Stimulated activated CD4-positive, alpha-beta T cell treated with anti-CD3 and anti-CD28 coated beads, Interleukin-15, amount 100 ng/mL, for 48 hours (primary cell): ENCODE data around the gene SPAG6.
A peak's percentile ranks its signal among the peaks of the same experiment; 100 is the strongest.
"Not testable (repeated sequence)": the region's sequence is repeated elsewhere in the genome, so short reads cannot be mapped to it uniquely, and the experiment has no call there.

Source experiments
- DNase-seq, 2 donors: peaks; one replicate each; pipeline ENCODE4 v3.0.0-alpha.2; 2020; ENCODE audit warnings: low read depth in 2 of 2

The SPAG6 gene

GRCh38 chr10:22345301-22346095, at the start of gene SPAG6:
SPAG6 (plus strand) TSS chr10:22345496; CDS start chr10:22345612, 116 bp downstream.
- DNase-seq = peak in 1 of 2 donors; percentile 55

DNA sequence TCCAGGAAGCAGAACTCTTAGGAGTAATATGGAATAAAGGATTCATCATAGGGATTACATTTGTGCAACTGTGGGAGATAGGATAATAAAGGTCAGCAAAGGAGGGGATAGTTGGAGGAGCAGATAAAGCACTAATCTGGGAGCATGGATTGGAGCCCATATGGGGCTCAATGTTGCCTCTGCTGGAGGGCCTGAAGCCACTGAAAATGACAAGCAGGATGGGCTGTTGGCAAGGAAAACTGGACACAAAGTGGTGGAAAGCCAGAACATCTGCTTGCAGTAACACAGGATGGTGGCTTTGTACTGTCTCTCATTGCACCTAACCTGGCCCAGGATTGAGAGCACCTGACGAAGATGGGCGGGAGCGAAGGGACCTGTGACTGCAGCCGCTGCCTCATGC, 44.1 kb upstream of the SPAG6 start:
- no peak for DNase-seq

- DNase-seq = no peak
Observed at GRCh38 chr10:22303461-22303860, 41.8 kb upstream of the SPAG6 start.

DNA sequence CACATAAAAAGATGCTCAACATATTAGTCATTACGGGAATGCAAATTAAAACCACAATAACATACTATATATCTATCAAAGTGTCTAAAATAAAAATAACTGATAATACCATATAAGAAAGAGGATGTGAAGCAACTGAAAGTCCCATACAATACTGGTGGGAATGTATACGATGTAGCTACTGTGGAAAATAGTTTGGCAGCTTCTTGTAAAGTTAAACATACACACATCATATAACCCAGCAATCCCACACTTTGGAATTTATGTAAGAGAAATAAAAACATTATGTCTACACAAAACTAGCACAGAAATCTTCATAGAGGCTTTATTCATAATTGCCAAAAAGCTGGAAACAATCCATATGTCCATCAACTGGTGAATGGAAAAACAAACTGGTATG, 39.6 kb upstream of the SPAG6 start:
- no peak for DNase-seq

DNA sequence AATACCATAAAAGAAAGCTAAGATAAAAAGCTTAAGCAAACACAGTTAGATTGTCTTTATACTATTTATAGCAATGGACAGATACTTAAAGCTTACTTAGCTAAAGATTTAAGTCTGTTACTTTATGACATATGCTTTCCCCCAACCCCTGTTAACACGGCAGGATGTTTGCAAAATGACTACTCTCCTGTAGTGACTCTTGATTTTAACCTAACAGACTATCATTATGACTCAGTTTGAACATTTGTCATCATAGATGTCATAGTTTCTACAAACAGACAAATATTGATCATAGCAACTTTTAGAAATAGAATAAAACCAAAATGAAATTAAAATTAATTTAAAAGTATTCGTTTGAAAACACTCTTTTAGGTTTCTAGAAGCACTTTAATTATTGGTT, 36.9 kb upstream of the SPAG6 start:
- DNase-seq = peak in 1 of 2 donors; percentile 7

DNA sequence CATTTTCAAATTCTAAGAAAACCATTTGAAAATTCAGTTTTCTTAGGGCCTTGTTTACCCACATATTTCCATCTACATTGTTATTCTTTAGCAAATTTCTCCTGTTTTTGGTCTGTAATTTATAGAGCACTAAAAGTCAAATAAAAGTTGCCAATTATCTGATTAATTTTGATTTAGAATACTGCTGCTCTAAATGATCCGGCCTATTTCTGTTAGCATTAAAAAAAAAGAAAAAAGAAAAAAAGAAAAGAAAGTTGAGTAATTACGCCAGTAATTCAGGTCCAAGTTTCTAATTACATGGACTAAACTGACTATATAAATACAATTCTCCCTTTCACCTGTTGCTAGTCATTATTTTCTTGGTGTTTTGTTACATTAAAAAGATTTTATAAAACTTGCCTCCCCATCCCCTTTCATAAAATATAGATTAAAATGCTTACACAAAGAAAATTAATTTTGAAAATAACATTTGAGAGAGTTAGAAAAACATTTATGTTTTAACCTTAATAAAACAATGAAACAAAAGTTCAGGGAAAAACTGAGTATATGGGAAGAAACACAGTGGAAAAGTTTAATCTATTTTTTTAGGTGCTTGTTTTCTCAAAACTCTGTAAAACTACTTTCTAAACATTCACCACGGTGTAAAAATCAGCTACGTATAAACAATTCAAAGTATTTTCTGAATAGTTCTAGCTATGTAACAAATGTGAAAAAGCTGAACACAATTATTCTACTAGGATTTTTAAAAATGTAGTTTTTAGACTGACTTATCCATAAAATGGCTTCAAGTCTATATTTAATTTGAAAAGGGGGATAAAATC, 35.9 kb upstream of the SPAG6 start:
- no peak for DNase-seq

DNA sequence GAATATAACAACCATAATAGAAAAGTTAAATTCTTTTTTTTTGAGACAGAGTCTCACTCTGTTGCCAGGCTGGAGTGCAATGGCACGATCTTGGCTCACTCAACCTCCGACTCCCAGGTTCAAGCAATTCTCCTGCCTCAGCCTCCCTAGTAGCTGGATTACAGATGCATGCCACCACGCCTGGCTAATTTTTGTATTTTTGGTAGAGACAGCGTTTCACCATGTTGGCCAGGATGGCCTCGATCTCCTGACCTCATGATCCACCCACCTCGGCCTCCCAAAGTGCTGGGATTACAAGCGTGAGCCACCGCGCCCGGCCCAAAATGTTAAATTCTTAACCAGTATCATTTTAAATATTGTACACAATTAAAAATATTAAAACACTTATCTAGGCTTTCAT, 35.3 kb upstream of the SPAG6 start:
- DNase-seq = not testable (repeated sequence)

- DNase-seq = no peak
Observed at GRCh38 chr10:22310928-22311327, 34.4 kb upstream of the SPAG6 start.

GRCh38 chr10:22314852-22315251, 30.4 kb upstream of the SPAG6 start:
- DNase-seq = no peak

- DNase-seq = no peak
Observed at GRCh38 chr10:22315455-22316285, 29.6 kb upstream of the SPAG6 start.

DNA sequence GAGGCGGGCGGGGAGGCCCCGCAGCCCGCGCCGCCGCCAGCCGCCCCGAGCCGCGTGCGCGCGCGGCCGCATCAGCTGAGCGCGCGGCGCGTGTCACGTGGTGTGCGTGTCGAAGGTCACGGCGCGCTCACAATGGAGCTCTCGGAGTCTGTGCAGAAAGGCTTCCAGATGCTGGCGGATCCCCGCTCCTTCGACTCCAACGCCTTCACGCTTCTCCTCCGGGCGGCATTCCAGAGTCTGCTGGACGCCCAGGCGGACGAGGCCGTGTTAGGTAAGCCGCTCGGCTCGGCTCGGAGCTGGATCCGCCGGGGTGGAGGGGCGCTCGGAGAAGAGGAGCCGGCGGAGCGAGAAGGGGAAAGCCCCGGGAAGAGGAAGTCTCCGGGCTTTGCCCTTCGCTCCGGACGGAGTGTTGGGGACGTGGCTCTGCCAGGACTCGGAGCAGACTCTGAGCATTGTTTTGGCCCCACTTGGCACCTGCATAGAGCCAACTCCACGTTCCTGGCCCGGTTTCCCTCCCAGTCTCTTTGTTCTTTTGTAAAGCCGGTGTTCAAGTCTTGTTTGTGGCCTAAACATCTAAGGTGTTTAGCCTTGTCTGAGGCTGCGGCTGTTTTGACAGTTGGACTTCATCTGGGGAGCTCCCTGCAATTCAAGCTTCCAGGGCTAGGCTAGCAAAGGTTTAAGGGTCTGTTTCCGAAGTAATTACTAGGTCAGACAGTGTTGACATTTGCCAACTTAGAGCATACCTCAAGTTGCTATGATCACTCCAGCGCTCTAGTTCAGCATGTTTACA, 28.8 kb upstream of the SPAG6 start, which contains the start of gene COMMD3:
Gene COMMD3, plus strand, starts transcription at position 103 of the 790 bp plus-strand sequence. Its CDS starts 30 bp downstream, at position 133.
- peak in 1 of 2 donors; percentile 68 for DNase-seq

GRCh38 chr10:22317076-22317370, 28.3 kb upstream of the SPAG6 start:
- DNase-seq = no peak

GRCh38 chr10:22317771-22318565, 27.3 kb upstream of the SPAG6 start:
- DNase-seq = no peak

GRCh38 chr10:22318772-22319171, 26.5 kb upstream of the SPAG6 start:
- no peak for DNase-seq

DNA sequence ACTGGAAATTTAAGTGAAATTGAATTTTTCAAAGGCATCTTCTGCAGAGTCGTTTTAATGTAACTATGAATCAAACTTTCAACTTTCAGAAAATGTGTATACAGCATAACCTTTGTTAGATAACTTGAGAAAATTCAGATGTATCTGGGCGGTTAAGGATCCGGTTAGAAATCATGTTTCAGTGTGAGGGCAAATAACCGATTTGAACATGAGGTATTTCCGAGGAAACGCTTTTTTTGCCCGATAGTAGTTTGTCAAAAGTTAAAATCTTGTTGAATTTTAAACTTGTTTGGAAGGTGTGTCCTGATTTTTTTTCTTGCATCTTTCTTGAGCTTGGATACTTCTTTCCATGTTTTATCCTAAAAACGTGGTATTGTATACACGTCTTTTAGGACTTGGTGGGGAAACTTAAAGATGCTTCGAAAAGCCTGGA, 25.7 kb upstream of the SPAG6 start:
- no peak for DNase-seq

DNA sequence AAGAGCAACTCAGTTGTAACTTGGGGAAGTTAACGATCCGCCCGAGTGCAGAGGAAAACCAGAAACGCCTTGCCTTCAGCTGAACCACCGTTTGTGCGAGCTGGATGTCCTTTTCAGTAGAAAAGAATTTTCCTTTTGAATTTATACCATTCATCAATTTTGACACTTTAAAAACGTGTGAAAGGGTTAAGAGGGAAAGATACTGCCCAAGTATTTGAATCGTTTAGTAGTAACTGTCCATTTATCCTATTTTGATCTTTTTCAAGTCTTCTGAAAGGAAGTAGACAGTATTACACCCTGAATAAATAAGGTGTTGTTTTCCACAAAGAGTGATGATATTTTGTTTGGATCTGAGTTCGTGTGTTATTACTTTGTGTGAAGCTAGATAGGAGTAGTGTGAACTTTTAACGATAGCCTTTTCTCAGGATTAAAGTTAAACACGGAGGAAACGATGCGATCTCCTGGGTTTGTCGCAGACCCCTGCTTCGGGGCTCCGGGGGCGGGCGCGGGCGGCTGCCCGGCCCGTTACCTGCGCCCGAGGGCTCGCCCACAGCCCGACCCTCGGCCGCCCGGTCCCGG, 25.2 kb upstream of the SPAG6 start:
- no peak for DNase-seq

- peak in 1 of 2 donors; percentile 57 for DNase-seq
Observed at GRCh38 chr10:22320591-22321155, 24.6 kb upstream of the SPAG6 start, which contains the start of gene BMI1. BMI1 (plus strand) TSS chr10:22321099; CDS start chr10:22326450, 5,351 bp downstream.

DNA sequence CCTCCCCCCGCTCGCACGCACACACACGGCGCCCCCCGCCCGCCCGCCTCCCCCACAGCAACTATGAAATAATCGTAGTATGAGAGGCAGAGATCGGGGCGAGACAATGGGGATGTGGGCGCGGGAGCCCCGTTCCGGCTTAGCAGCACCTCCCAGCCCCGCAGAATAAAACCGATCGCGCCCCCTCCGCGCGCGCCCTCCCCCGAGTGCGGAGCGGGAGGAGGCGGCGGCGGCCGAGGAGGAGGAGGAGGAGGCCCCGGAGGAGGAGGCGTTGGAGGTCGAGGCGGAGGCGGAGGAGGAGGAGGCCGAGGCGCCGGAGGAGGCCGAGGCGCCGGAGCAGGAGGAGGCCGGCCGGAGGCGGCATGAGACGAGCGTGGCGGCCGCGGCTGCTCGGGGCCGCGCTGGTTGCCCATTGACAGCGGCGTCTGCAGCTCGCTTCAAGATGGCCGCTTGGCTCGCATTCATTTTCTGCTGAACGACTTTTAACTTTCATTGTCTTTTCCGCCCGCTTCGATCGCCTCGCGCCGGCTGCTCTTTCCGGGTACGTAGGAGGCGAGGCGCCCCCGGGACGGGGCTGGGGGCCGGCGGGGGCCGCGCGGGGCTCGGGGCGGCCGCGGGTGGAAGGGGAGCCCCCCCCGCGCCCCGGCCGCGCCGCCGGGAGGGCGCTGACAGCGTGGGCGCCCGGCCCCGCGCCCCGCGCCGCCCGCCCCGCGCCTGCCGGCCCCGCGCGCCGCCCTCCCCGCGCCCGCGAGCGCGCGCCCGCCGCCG, 24.0 kb upstream of the SPAG6 start:
- no peak for DNase-seq
